Measurements from ENCODE around the gene C12orf43.

C12orf43 gene

DNA sequence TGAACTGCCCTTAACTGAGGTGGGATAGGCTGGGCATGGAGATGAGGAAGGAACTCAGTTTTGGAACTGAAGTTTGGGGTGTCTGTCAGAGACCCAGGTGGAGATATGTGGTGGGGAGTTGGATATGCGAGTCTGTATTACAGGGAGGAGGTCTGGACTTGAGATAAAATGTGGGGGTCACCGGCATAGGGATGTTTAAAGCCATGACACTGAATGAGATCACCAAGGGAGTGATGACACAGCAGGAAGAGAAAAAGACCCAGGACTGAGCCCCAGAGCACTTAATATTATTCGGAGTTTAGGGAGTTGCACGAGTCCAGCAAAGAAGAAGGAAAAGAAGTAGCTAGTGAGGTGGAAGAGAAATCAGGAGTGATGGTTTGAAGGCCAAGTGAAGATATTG, 26.8 kb upstream of the C12orf43 start:
- no peak for DNase-seq (ENCODE audit: low read depth in 2 of 2)
- H3K4me3 ChIP-seq (replicated peaks in 1 of 2; ENCODE audit: low read depth in 2 of 2, low read length in 2 of 2) = no peak overlapping the region
- TF ChIP-seq, protein P1, sequence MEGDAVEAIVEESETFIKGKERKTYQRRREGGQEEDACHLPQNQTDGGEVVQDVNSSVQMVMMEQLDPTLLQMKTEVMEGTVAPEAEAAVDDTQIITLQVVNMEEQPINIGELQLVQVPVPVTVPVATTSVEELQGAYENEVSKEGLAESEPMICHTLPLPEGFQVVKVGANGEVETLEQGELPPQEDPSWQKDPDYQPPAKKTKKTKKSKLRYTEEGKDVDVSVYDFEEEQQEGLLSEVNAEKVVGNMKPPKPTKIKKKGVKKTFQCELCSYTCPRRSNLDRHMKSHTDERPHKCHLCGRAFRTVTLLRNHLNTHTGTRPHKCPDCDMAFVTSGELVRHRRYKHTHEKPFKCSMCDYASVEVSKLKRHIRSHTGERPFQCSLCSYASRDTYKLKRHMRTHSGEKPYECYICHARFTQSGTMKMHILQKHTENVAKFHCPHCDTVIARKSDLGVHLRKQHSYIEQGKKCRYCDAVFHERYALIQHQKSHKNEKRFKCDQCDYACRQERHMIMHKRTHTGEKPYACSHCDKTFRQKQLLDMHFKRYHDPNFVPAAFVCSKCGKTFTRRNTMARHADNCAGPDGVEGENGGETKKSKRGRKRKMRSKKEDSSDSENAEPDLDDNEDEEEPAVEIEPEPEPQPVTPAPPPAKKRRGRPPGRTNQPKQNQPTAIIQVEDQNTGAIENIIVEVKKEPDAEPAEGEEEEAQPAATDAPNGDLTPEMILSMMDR (IDR thresholded peaks at IDR 0.05; ENCODE audit: low read depth, low read length) = no peak

DNA sequence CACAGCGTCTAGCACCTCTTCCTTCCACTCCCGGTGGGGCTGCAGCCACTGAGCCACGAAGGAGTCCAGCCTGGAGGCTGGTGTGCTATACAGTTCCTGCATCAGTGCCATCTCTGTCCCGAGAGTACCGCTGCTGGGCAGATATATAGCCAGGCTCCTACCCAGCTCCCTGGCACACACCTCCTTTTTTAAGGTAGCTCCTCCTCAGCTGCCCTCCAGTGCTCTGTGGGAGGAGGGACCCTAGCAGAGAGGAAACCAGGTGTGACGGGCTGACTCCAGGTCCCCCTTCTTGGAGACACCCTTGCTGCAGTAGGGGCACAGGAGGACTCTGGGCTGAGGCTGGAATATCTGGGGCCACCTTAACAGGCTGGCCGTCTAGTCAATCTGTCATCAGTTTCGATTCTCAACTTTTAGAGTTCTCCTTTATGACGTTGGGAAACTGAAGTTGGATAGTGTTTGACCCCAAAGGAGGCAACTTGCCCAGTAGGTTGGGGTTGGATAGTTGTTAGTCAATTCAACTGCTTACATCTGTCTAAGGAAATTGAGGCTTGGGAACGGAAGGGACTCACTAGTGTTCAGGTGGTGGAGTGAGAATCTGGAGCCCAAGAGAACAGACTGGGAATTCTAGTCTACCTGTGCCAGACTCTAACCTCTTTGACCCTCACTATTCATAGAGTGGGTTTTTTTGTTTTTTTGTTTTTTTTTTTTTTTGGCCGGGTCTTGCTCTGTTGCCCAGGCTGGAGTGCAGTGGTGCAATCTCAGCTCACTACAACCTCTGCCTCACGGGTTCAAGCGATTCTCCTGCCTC, 22.8 kb upstream of the C12orf43 start, which contains the start of gene OASL:
Gene OASL (minus strand): TSS at position 386 of the 808 bp plus-strand sequence. CDS start 275 bp downstream, at position 111.
- H3K4me3 ChIP-seq (replicated peaks in 1 of 2; ENCODE audit: low read depth in 2 of 2, low read length in 2 of 2) = peak within 1 kb of the TSS; percentile 21 to 22
- TF ChIP-seq, protein P1 (IDR thresholded peaks at IDR 0.05; ENCODE audit: low read depth, low read length) = no peak
- DNase-seq (ENCODE audit: low read depth in 2 of 2) = peak; percentile 54 to 79

DNA sequence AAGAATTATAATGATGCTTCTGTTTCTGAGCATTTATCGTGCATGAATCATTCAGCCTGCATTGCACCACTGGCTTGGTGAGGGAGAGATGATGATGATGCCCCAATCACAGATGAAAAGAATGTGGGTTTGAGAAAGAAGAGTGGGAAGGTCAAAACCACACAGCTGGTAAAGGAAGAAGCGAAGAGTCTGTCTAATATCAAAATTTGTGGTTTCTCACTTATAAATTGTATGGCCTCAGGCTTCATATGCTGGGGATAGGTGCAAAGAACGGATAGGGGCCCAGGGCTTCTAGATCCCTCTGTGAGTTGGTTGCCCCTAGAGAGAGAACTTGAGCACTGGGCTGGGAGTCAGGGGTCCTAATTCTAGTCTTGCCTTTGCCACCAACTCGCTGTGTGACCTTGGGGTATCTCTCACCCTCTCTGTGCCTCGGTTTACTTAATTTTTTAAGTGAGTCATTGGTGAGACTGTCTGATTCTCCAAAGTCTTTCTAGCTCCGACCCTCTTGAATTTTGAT, 20.6 kb upstream of the C12orf43 start:
- H3K4me3 ChIP-seq (replicated peaks in 1 of 2; ENCODE audit: low read depth in 2 of 2, low read length in 2 of 2) = no peak overlapping the region
- peak; percentile 66 to 77 for DNase-seq (ENCODE audit: low read depth in 2 of 2)

DNA sequence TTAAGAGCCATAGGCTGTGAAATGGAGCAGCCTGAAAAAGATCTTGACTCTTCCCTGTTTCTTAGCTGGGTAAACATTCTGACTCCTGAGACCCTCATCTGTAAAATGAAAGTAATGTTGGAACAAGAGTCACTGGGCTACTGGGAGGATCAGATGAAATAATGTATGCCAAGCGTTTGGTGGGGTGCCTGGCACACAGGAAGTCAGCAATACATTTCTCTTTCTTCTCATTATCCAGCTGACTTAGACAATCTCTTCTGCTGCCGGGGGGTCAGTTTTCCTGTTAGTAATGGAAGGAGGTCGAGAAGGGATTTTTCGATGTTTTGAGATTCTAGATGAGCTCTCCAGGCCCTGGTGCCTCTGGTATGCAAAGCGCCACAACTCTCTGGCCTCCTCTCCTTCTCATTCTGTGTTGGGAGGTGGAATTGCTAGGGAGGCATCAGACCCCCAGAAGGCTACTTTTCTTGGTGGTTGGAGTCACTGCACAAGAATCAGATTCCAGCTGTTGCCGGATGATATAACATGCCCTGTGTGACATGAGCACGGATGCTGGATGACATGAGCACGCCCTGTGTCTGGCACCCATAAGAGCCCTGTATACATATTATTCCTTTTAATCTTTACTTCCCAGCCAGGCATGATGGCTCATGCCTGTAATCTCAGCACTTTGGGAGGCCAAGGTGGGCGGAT, 18.5 kb upstream of the C12orf43 start:
- DNase-seq (ENCODE audit: low read depth in 2 of 2) = no peak
- no peak overlapping the region for H3K4me3 ChIP-seq (replicated peaks in 1 of 2; ENCODE audit: low read depth in 2 of 2, low read length in 2 of 2)
- TF ChIP-seq, protein P1 (IDR thresholded peaks at IDR 0.05; ENCODE audit: low read depth, low read length) = no peak

More for the DNA sequence above, 20.6 kb upstream of the C12orf43 start:
- TF ChIP-seq, protein P1 (IDR thresholded peaks at IDR 0.05; ENCODE audit: low read depth, low read length) = no peak

DNA sequence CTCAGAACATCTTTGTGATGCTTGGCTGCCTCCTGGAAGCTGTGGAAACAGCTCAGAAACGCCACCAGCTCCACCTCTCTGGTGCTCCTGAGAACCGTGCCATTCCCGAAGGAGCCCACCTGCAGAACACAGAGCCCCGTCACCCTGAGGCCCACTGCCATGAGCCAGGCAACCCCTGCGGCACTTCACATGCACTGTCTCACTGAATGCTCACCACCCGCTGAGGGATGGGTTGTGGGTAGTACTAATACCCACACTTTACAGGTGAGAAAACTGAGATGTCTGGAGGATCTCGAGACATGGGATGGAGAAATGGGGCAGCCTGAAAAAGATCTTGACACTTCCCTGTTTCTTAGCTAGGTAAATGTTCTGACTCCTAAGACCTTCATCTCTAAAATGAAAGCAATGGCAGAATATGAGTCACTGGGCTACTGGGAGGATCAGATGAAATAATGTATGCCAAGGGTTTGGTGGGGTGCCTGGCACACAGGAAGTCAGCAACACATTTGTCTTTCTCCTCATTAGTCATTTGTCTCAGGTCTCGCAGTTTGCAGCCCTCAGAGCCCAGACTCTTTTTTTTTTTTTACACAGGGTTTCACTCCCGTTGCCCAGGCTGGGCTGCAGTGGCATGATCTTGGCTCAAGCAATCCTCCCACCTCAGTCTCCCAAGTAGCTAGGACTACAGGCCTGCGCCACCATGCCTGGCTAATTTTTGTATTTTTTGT, 17.5 kb upstream of the C12orf43 start:
- peak; percentile 40 to 43 for DNase-seq (ENCODE audit: low read depth in 2 of 2)
- TF ChIP-seq, protein P1 (IDR thresholded peaks at IDR 0.05; ENCODE audit: low read depth, low read length) = no peak
- no peak overlapping the region for H3K4me3 ChIP-seq (replicated peaks in 1 of 2; ENCODE audit: low read depth in 2 of 2, low read length in 2 of 2)

- TF ChIP-seq, protein P1 (IDR thresholded peaks at IDR 0.05; ENCODE audit: low read depth, low read length) = no peak
- no peak overlapping the region for H3K4me3 ChIP-seq (replicated peaks in 1 of 2; ENCODE audit: low read depth in 2 of 2, low read length in 2 of 2)
- DNase-seq (ENCODE audit: low read depth in 2 of 2) = no peak
Measured at GRCh38 chr12:121030576-121031212, 14.4 kb upstream of the C12orf43 start.
